Measurements from ENCODE around the gene KIF25. TPM values are rescaled to one million over a fixed set of nuclear protein-coding genes. Genes with fewer than 3 reads are reported as not detected.

KIF25 gene
- total RNA-seq, 1 experiment from 2014 or later = 0.42 TPM

- DNase-seq = no peak
- Histone ChIP-seq H3K4me3 (ENCODE audit: insufficient read depth, low read depth, low read length) (no peak overlapping the region), H3K36me3 (replicated peaks; ENCODE audit: control insufficient read depth, insufficient read depth, low read length) (no peaks in the 10 kb centered on the region), H3K27me3 (ENCODE audit: control insufficient read depth, insufficient read depth, low read length) (no peaks in the 10 kb centered on the region; the same call in 1 of the 2 replicates)
Observed at GRCh38 chr6:168087436-168088160, 90.1 kb downstream of the KIF25 start.

GRCh38 chr6:168088161-168089053, 90.9 kb downstream of the KIF25 start:
- H3K4me3 ChIP-seq (ENCODE audit: insufficient read depth, low read depth, low read length) = no peak overlapping the region
- DNase-seq = peak; percentile 92
- no peaks in the 10 kb centered on the region for H3K36me3 ChIP-seq (replicated peaks; ENCODE audit: control insufficient read depth, insufficient read depth, low read length)
- H3K27me3 ChIP-seq (ENCODE audit: control insufficient read depth, insufficient read depth, low read length) = no peaks in the 10 kb centered on the region; the same call in 1 of the 2 replicates

- DNase-seq = peak; percentile 75
- no peaks in the 10 kb centered on the region; the same call in 1 of the 2 replicates for H3K27me3 ChIP-seq (ENCODE audit: control insufficient read depth, insufficient read depth, low read length)
- no peak overlapping the region for H3K4me3 ChIP-seq (ENCODE audit: insufficient read depth, low read depth, low read length)
- H3K36me3 ChIP-seq (replicated peaks; ENCODE audit: control insufficient read depth, insufficient read depth, low read length) = no peaks in the 10 kb centered on the region
Observed at GRCh38 chr6:168089186-168090063, 92.0 kb downstream of the KIF25 start.

- Histone ChIP-seq H3K4me3 (ENCODE audit: insufficient read depth, low read depth, low read length) (no peak overlapping the region), H3K27me3 (ENCODE audit: control insufficient read depth, insufficient read depth, low read length) (no peaks in the 10 kb centered on the region; the same call in 1 of the 2 replicates), H3K36me3 (replicated peaks; ENCODE audit: control insufficient read depth, insufficient read depth, low read length) (no peaks in the 10 kb centered on the region)
- no peak for DNase-seq
Observed at GRCh38 chr6:168090064-168090690, 92.7 kb downstream of the KIF25 start.

GRCh38 chr6:168090706-168091105, 93.2 kb downstream of the KIF25 start:
- Histone ChIP-seq H3K36me3 (replicated peaks; ENCODE audit: control insufficient read depth, insufficient read depth, low read length) (no peaks in the 10 kb centered on the region), H3K4me3 (ENCODE audit: insufficient read depth, low read depth, low read length) (no peak overlapping the region), H3K27me3 (ENCODE audit: control insufficient read depth, insufficient read depth, low read length) (no peaks in the 10 kb centered on the region; the same call in 1 of the 2 replicates)
- no peak for DNase-seq

- no peak overlapping the region for H3K4me3 ChIP-seq (ENCODE audit: insufficient read depth, low read depth, low read length)
- no peaks in the 10 kb centered on the region for H3K36me3 ChIP-seq (replicated peaks; ENCODE audit: control insufficient read depth, insufficient read depth, low read length)
- no peaks in the 10 kb centered on the region; the same call in 1 of the 2 replicates for H3K27me3 ChIP-seq (ENCODE audit: control insufficient read depth, insufficient read depth, low read length)
- DNase-seq = no peak
Observed at GRCh38 chr6:168091381-168092264, 94.2 kb downstream of the KIF25 start.

GRCh38 chr6:168092541-168092940, 95.1 kb downstream of the KIF25 start:
- H3K4me3 ChIP-seq (ENCODE audit: insufficient read depth, low read depth, low read length) = no peak overlapping the region
- DNase-seq = no peak
- H3K36me3 ChIP-seq (replicated peaks; ENCODE audit: control insufficient read depth, insufficient read depth, low read length) = no peaks in the 10 kb centered on the region
- H3K27me3 ChIP-seq (ENCODE audit: control insufficient read depth, insufficient read depth, low read length) = no peaks in the 10 kb centered on the region; the same call in 1 of the 2 replicates

- Histone ChIP-seq H3K36me3 (replicated peaks; ENCODE audit: control insufficient read depth, insufficient read depth, low read length) (no peaks in the 10 kb centered on the region), H3K4me3 (ENCODE audit: insufficient read depth, low read depth, low read length) (no peak overlapping the region), H3K27me3 (ENCODE audit: control insufficient read depth, insufficient read depth, low read length) (no peaks in the 10 kb centered on the region; the same call in 1 of the 2 replicates)
- peak; percentile 45 for DNase-seq
Observed at GRCh38 chr6:168093071-168093505, 95.6 kb downstream of the KIF25 start.

GRCh38 chr6:168093634-168094033, 96.2 kb downstream of the KIF25 start:
- Histone ChIP-seq H3K4me3 (ENCODE audit: insufficient read depth, low read depth, low read length) (no peak overlapping the region), H3K36me3 (replicated peaks; ENCODE audit: control insufficient read depth, insufficient read depth, low read length) (no peaks in the 10 kb centered on the region), H3K27me3 (ENCODE audit: control insufficient read depth, insufficient read depth, low read length) (no peaks in the 10 kb centered on the region; the same call in 1 of the 2 replicates)
- DNase-seq = peak; percentile 63

Other genes starting within 250 kb of the KIF25 start
- gene AFDN, start 170.8 kb upstream of the KIF25 start, total RNA-seq (2014; rRNA removed; shearing (Covaris generic)) = 67.6 and 107 TPM in 2 replicates
- 0.11 TPM in 1 of 2 replicates, not detected in the other for gene FRMD1, start 81.5 kb downstream of the KIF25 start, total RNA-seq (2014; rRNA removed; shearing (Covaris generic))

Measured in H7 (cell line).